Activated CD8-positive, alpha-beta T cell treated with anti-CD3 and anti-CD28 coated beads, Interleukin-2, amount 10 ng/mL, durations not matched to agents 7 days and 5 days (primary cell): ENCODE data around the gene NGFR. TPM values are rescaled to one million over a fixed set of nuclear protein-coding genes. Genes with fewer than 3 reads are reported as not detected.

Experiments
- ATAC-seq: fragments of 150-1000 bp; cut with Tn5 transposase; one replicate; pipeline ENCODE4 v1.10.0; 2021; ENCODE audit warnings: moderate library complexity
- CTCF ChIA-PET: fragments of 350-600 bp; sonication (Branson Sonifier 250); formaldehyde crosslinking; loops from one replicate; lab custom pipeline; 2021; ENCODE audit warnings: antibody characterized with exemption; lab: Charles Lee
- POLR2A ChIA-PET: fragments of 350-600 bp; sonication (Branson Sonifier 250); formaldehyde crosslinking; loops from one replicate; lab custom pipeline; 2021; ENCODE audit warnings: antibody characterized with exemption; lab: Charles Lee
- DNase-seq: peaks from one replicate; pipeline ENCODE4 v3.0.0-alpha.2; 2020
- H3K27ac Mint-ChIP-seq: one replicate; pipeline ENCODE4 v1.8.0; 2021; ENCODE audit warnings: mild to moderate bottlenecking, mixed read lengths
- H3K27me3 Mint-ChIP-seq: one replicate; pipeline ENCODE4 v1.8.0; 2021; ENCODE audit warnings: low read depth, mixed read lengths
- H3K36me3 Mint-ChIP-seq: one replicate; pipeline ENCODE4 v1.8.0; 2021; ENCODE audit warnings: low read depth, mixed read lengths
- H3K4me1 Mint-ChIP-seq: one replicate; pipeline ENCODE4 v1.8.0; 2021; ENCODE audit warnings: low read depth, mixed read lengths
- H3K4me3 Mint-ChIP-seq: one replicate; pipeline ENCODE4 v1.8.0; 2021; ENCODE audit warnings: mild to moderate bottlenecking, mixed read lengths
- H3K9me3 Mint-ChIP-seq: one replicate; pipeline ENCODE4 v1.8.0; 2022; ENCODE audit warnings: mixed read lengths; ENCODE audit not compliant: insufficient read depth
- total RNA-seq, 2 experiments: library from RNA; stranded (reverse); gene quantifications; one replicate each; pipeline ENCODE4 v1.2.3, GENCODE V29; 2021

NGFR gene
- total RNA-seq, 2 experiments from 2014 or later, result 0.11 TPM; not detected in 1

DNA sequence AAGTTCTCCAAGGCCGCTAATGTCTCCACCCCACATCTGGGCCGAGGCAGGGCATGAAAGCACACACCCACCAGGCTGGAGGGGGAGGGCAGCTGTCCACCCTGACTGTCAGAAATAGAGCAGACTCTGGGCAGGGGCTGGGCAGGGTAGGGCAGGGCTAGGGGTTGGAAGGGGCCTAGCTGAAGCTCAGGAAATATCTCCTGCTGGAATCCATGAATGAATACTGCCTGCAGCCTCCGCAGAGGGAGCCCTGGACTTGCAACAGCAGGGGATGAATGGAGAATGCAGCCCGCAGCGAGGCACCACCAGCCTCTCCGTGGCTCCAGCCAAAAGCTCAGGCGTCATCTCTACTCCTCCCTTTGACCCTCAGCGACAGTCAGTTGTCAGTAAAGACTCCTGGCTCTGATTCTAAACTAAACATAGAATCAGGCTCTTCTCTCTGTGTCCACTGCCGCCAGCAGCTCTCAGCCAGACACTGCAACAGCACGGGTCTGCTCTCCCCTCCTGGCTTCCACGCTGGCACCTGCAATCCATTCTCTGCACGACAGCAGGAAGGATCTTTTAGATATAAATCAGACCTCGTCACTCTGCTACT is 23.9 kb upstream of the NGFR start:
- no peaks in the 10 kb centered on the region for H3K4me1 Mint-ChIP-seq
- no peak overlapping the region for H3K27ac Mint-ChIP-seq
- ATAC-seq (no peak), DNase-seq (no peak)
- ChIA-PET POLR2A (no interaction called here), CTCF (no interaction called here)
- no peaks in the 10 kb centered on the region for H3K36me3 Mint-ChIP-seq
- H3K9me3 Mint-ChIP-seq, result peaks cover 6% of the 10 kb centered on the region
- no peak overlapping the region for H3K4me3 Mint-ChIP-seq
- H3K27me3 Mint-ChIP-seq, result peaks cover 59% of the 10 kb centered on the region

- ChIA-PET CTCF (interaction anchor here (1.3 kb wide), 1 partner anchor 36 kb away, joined by 3 read pairs; no protein-coding TSS in a partner anchor), POLR2A (no interaction called here)
- Mint-ChIP-seq H3K4me3 (no peak overlapping the region), H3K27me3 (peaks cover 60% of the 10 kb centered on the region), H3K9me3 (peaks cover 6% of the 10 kb centered on the region), H3K4me1 (no peaks in the 10 kb centered on the region), H3K27ac (no peak overlapping the region), H3K36me3 (no peaks in the 10 kb centered on the region)
- ATAC-seq (no peak), DNase-seq (no peak)
These were observed 23.3 kb upstream of the NGFR start for GRCh38 chr17:49471769-49472168.

DNA sequence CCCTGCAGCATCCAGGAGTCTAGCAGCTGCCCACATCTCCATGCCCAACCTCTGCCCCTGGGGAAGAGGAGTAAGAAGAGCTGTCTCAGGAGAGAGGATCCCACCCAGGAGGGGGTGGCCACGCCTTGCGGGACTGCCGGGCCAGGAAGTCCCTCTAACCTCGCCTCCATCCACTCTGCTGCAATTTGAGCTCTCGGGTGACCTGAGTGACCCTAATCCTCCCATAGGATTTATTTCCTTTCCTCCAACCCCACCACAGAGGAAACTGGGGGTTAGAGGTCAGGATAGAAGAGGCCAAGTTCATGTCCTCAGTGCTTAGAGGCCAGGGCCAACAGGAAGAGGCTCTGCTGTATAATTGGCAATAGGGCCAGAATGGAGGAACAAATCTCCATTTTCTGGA is 22.6 kb upstream of the NGFR start:
- ChIA-PET POLR2A (no interaction called here), CTCF (interaction anchor here (1.3 kb wide), 1 partner anchor 37 kb away, joined by 3 read pairs; no protein-coding TSS in a partner anchor)
- Mint-ChIP-seq H3K36me3 (no peaks in the 10 kb centered on the region), H3K9me3 (peaks cover 6% of the 10 kb centered on the region), H3K4me1 (no peaks in the 10 kb centered on the region), H3K27me3 (peaks cover 60% of the 10 kb centered on the region), H3K27ac (no peak overlapping the region), H3K4me3 (no peak overlapping the region)
- no peak for DNase-seq
- no peak for ATAC-seq

- ChIA-PET POLR2A (interaction anchor here (0.6 kb wide), 1 partner anchor 34 kb away, joined by 4 read pairs; no protein-coding TSS in a partner anchor), CTCF (no interaction called here)
- H3K27me3 Mint-ChIP-seq, result peaks cover 61% of the 10 kb centered on the region
- ATAC-seq, result no peak
- H3K4me1 Mint-ChIP-seq, result no peaks in the 10 kb centered on the region
- DNase-seq, result no peak
- H3K4me3 Mint-ChIP-seq, result no peak overlapping the region
- H3K9me3 Mint-ChIP-seq, result peaks cover 6% of the 10 kb centered on the region
- no peaks in the 10 kb centered on the region for H3K36me3 Mint-ChIP-seq
- no peak overlapping the region for H3K27ac Mint-ChIP-seq
These were observed 21.0 kb upstream of the NGFR start for GRCh38 chr17:49473900-49474751.

DNA sequence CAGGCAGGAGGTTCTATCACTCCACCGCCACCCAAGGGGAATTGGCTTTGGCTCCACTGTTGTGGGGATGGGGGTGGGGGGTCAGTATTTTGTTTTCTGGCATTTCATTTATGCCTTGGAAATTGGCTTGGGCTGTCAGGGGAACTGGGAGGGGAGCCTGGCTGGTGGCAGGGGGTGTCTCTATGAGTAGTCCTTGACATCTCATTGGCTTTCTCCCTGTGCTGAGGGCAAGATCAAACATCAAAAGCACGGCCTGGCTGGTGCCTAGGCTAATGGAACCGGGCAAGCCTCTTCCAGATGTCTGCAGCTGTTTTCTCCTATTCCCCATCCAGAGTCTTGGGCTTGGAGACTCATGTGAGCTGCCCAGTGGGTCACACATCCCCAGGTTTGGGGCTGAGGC is 17.4 kb upstream of the NGFR start:
- CTCF ChIA-PET, result no interaction called here
- H3K27ac Mint-ChIP-seq, result no peak overlapping the region
- H3K4me1 Mint-ChIP-seq, result no peaks in the 10 kb centered on the region
- H3K36me3 Mint-ChIP-seq, result no peaks in the 10 kb centered on the region
- H3K9me3 Mint-ChIP-seq, result peaks cover 6% of the 10 kb centered on the region
- DNase-seq, result no peak
- POLR2A ChIA-PET, result no interaction called here
- H3K4me3 Mint-ChIP-seq, result no peak overlapping the region
- ATAC-seq, result no peak
- peaks cover 53% of the 10 kb centered on the region for H3K27me3 Mint-ChIP-seq

DNA sequence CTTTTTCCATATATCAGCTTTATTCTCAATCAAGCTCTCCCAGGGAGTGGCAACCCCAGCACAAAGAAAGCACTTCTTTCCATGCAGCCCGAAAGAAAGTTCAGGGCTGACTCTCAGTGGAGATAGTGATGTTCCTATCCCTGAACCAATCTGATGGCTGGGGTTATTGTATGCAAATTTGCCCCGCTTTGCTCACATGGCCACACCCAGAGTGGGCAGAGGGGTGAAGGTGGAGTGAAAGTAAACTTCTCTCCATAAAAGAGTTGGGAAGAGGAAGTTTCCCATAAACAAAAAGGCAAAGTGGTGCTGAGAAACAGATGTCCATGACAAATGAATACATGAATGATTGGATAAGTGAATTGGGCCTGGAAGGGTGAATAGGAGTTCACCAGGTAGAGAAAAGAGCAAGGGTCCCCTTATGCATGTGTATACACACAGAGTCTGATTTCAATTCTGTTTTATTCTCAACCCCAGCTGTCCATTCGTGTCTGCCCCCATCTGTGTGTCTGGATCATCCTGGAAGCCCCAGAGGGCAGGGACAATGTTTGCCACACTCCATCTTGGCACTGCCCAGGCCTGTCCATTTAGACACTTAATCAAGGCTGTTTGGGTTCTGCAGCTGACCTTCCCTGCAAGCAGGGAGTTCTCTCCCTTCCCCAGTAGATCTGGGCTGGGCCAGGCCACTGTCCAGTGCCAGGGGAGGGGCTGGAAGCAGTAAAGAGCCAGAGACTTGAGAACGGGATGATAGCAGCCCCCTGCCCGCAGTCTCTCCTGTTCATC is 14.1 kb upstream of the NGFR start:
- H3K9me3 Mint-ChIP-seq, result no peaks in the 10 kb centered on the region
- no peak for DNase-seq
- ChIA-PET CTCF (interaction anchor here (1.0 to 2.7 kb wide), 2 partner anchors 73 to 76 kb away, joined by 3 to 8 read pairs; no protein-coding TSS in a partner anchor), POLR2A (no interaction called here)
- no peak for ATAC-seq
- H3K4me3 Mint-ChIP-seq, result no peak overlapping the region
- peaks cover 65% of the 10 kb centered on the region for H3K27me3 Mint-ChIP-seq
- H3K4me1 Mint-ChIP-seq, result no peaks in the 10 kb centered on the region
- H3K36me3 Mint-ChIP-seq, result no peaks in the 10 kb centered on the region
- no peak overlapping the region for H3K27ac Mint-ChIP-seq

GRCh38 chr17:49482144-49482817 is 12.8 kb upstream of the NGFR start:
- Mint-ChIP-seq H3K27ac (no peak overlapping the region), H3K9me3 (no peaks in the 10 kb centered on the region), H3K27me3 (peaks cover 64% of the 10 kb centered on the region), H3K4me3 (no peak overlapping the region), H3K36me3 (no peaks in the 10 kb centered on the region), H3K4me1 (peaks cover 6% of the 10 kb centered on the region)
- ATAC-seq (no peak), DNase-seq (no peak)
- POLR2A ChIA-PET, result interaction anchor here (0.6 kb wide), 1 partner anchor 184 kb away, joined by 3 read pairs; no protein-coding TSS in a partner anchor
- CTCF ChIA-PET, result interaction anchor here (1.0 to 2.7 kb wide), 2 partner anchors 14 to 75 kb away, joined by 3 to 8 read pairs; no protein-coding TSS in a partner anchor

- Mint-ChIP-seq H3K27me3 (peaks cover 58% of the 10 kb centered on the region), H3K9me3 (no peaks in the 10 kb centered on the region), H3K4me3 (no peak overlapping the region), H3K4me1 (peaks cover 6% of the 10 kb centered on the region), H3K27ac (no peak overlapping the region), H3K36me3 (no peaks in the 10 kb centered on the region)
- no peak for ATAC-seq
- ChIA-PET POLR2A (no interaction called here), CTCF (no interaction called here)
- DNase-seq, result no peak
These were observed 11.2 kb upstream of the NGFR start for GRCh38 chr17:49483599-49484509.

- POLR2A ChIA-PET, result no interaction called here
- Mint-ChIP-seq H3K4me1 (peaks cover 6% of the 10 kb centered on the region), H3K27me3 (peaks cover 57% of the 10 kb centered on the region), H3K27ac (no peak overlapping the region), H3K36me3 (no peaks in the 10 kb centered on the region), H3K9me3 (no peaks in the 10 kb centered on the region), H3K4me3 (no peak overlapping the region)
- CTCF ChIA-PET, result no interaction called here
- ATAC-seq (no peak), DNase-seq (no peak)
These were observed 10.5 kb upstream of the NGFR start for GRCh38 chr17:49484588-49484987.

DNA sequence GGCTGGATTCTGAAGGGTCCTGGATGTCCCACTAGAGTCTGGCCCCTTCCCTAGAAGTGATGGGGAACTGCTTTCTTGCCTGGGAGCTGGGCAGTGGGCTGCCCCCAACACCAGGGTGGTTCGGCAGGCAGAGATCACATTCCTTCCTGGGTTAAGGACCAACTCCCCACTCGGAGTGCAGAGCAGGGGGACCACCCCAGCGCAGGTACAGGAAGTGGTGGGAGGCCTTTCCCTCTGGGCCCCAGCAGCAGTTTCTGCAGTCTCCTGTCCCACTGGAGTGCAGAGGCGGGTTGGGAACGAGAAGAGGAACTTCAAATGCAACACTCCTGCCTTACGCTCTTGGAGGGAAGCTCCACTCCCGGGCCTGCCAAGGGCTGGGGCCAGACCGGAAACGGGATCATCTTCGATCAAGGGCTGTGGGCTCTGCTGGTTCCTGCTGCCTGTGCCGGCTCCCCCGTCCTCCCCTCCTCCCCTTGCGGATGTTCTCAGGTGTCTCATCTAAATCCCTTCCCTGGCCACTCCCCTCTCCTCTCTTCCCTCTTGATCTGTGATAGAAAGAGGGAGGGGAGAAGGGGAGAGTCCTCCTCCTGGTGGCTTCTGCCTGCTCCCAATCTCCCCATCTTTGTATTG is 9.0 kb upstream of the NGFR start:
- ATAC-seq, result no peak
- Mint-ChIP-seq H3K27me3 (peaks cover 63% of the 10 kb centered on the region), H3K27ac (no peak overlapping the region), H3K4me1 (peaks cover 6% of the 10 kb centered on the region), H3K9me3 (no peaks in the 10 kb centered on the region), H3K36me3 (no peaks in the 10 kb centered on the region), H3K4me3 (no peak overlapping the region)
- POLR2A ChIA-PET, result no interaction called here
- CTCF ChIA-PET, result interaction anchor here (1.2 kb wide), 1 partner anchor 10 kb away, joined by 4 read pairs; no protein-coding TSS in a partner anchor
- no peak for DNase-seq
